Measurements from ENCODE around the gene MINDY3.

GRCh38 chr10:15784662-15785300, 75.5 kb downstream of the MINDY3 start:
- TF ChIP-seq GATA2 (IDR thresholded peaks at IDR 0.05; ENCODE audit: low read depth, low read length) (no peak), GATA3 (IDR thresholded peaks at IDR 0.05; ENCODE audit: low read depth, low read length) (no peak)

Measured in SH-SY5Y (cell line).